H9 (cell line): ENCODE data around the gene DTWD1. TPM values are rescaled to one million over a fixed set of nuclear protein-coding genes. Genes with fewer than 3 reads are reported as not detected.

Experiments used
- DNase-seq: peaks from one replicate; pipeline ENCODE4 v3.0.0-alpha.2; 2017
- H2AFZ ChIP-seq: one replicate; pipeline ENCODE4 v1.6.1; 2013; ENCODE audit warnings: mild to moderate bottlenecking, low read length, control low read depth, moderate library complexity
- H2AK5ac ChIP-seq: 2 replicates; pipeline ENCODE4 v1.6.1; 2013; ENCODE audit warnings: low read length, control low read depth, mixed read lengths; ENCODE audit not compliant: insufficient read length
- H2BK120ac ChIP-seq: one replicate; pipeline ENCODE4 v1.6.1; 2013; ENCODE audit warnings: low read depth, mild to moderate bottlenecking, low read length, control low read depth, inconsistent platforms; ENCODE audit not compliant: poor library complexity, severe bottlenecking
- H2BK12ac ChIP-seq: 2 replicates; pipeline ENCODE4 v1.6.1; 2013; ENCODE audit warnings: low read length, control low read depth, mixed read lengths, low read depth; ENCODE audit not compliant: insufficient read length
- H2BK15ac ChIP-seq: 2 replicates; pipeline ENCODE4 v1.6.1; 2013; ENCODE audit warnings: low read depth, low read length, control low read depth
- H2BK20ac ChIP-seq: one replicate; pipeline ENCODE4 v1.6.1; 2013; ENCODE audit warnings: low read depth, mild to moderate bottlenecking, low read length, control low read depth, inconsistent platforms; ENCODE audit not compliant: poor library complexity, severe bottlenecking
- H2BK5ac ChIP-seq: 2 replicates; pipeline ENCODE4 v1.6.1; 2013; ENCODE audit warnings: low read length, control low read depth, mixed read lengths; ENCODE audit not compliant: insufficient read length
- H3K14ac ChIP-seq: 2 replicates; pipeline ENCODE4 v1.6.1; 2013; ENCODE audit warnings: low read length, control low read depth; ENCODE audit not compliant: insufficient read depth
- H3K18ac ChIP-seq: 2 replicates; pipeline ENCODE4 v1.6.1; 2013; ENCODE audit warnings: low read depth, mild to moderate bottlenecking, mixed read lengths, low read length, control low read depth; ENCODE audit not compliant: insufficient read length
- H3K23ac ChIP-seq: 2 replicates; pipeline ENCODE4 v1.6.1; 2013; ENCODE audit warnings: low read length, control low read depth, mixed read lengths, low read depth; ENCODE audit not compliant: insufficient read length
- H3K23me2 ChIP-seq: 2 replicates; pipeline ENCODE4 v1.6.1; 2013; ENCODE audit warnings: low read depth, mild to moderate bottlenecking, mixed read lengths, low read length, control low read depth; ENCODE audit not compliant: insufficient read length, poor library complexity, severe bottlenecking
- H3K27ac ChIP-seq: 2 replicates; pipeline ENCODE4 v1.5.1; 2013; ENCODE audit warnings: low read length, control low read depth, mixed read lengths, low read depth; ENCODE audit not compliant: insufficient read length
- H3K27me3 ChIP-seq: 2 replicates; pipeline ENCODE4 v1.6.1; 2013; ENCODE audit warnings: low read length, control low read depth, inconsistent platforms; ENCODE audit not compliant: insufficient read depth
- H3K4ac ChIP-seq: 2 replicates; pipeline ENCODE4 v1.6.1; 2013; ENCODE audit warnings: low read depth, mild to moderate bottlenecking, control low read depth, inconsistent platforms, low read length, moderate library complexity
- H3K4me1 ChIP-seq: 2 replicates; pipeline ENCODE4 v1.6.1; 2013; ENCODE audit warnings: low read length, control low read depth, inconsistent platforms; ENCODE audit not compliant: insufficient read depth
- H3K4me2 ChIP-seq: 2 replicates; pipeline ENCODE4 v1.6.1; 2013; ENCODE audit warnings: low read length, control low read depth, mixed read lengths; ENCODE audit not compliant: insufficient read length, insufficient read depth
- H3K56ac ChIP-seq: 2 replicates; pipeline ENCODE4 v1.6.1; 2013; ENCODE audit warnings: low read depth, mild to moderate bottlenecking, mixed read lengths, low read length, control low read depth; ENCODE audit not compliant: insufficient read length
- H3K79me1 ChIP-seq: 2 replicates; pipeline ENCODE4 v1.6.1; 2013; ENCODE audit warnings: low read depth, mild to moderate bottlenecking, moderate library complexity, low read length, control low read depth, inconsistent platforms; ENCODE audit not compliant: insufficient read depth, poor library complexity, severe bottlenecking
- H3K79me2 ChIP-seq: 2 replicates; pipeline ENCODE4 v1.6.1; 2013; ENCODE audit warnings: low read length, control low read depth, inconsistent platforms; ENCODE audit not compliant: insufficient read depth
- H3K9ac ChIP-seq: 2 replicates; pipeline ENCODE4 v1.6.1; 2013; ENCODE audit warnings: low read length, control low read depth, mixed read lengths; ENCODE audit not compliant: insufficient read length; ENCODE audit errors: extremely low read depth
- H3K9me3 ChIP-seq: one replicate; pipeline ENCODE4 v1.6.1; 2013; ENCODE audit warnings: low read depth, low read length, inconsistent platforms; ENCODE audit not compliant: control insufficient read depth
- H3T11ph ChIP-seq: one replicate; pipeline ENCODE4 v1.6.1; 2013; ENCODE audit warnings: mild to moderate bottlenecking, low read length, control low read depth, inconsistent platforms
- H4K20me1 ChIP-seq: one replicate; pipeline ENCODE4 v1.6.1; 2013; ENCODE audit not compliant: control insufficient read depth, insufficient read length, insufficient read depth
- H4K5ac ChIP-seq: 2 replicates; pipeline ENCODE4 v1.6.1; 2013; ENCODE audit warnings: low read depth, mild to moderate bottlenecking, mixed read lengths, low read length, control low read depth; ENCODE audit not compliant: insufficient read length
- H4K8ac ChIP-seq: replicated peaks from 2 replicates; pipeline ENCODE4 v1.6.1; 2013; ENCODE audit warnings: low read length, control low read depth, mixed read lengths, low read depth; ENCODE audit not compliant: insufficient read length
- H4K91ac ChIP-seq: 2 replicates; pipeline ENCODE4 v1.6.1; 2013; ENCODE audit warnings: low read depth, mild to moderate bottlenecking, moderate library complexity, mixed read lengths, low read length, control low read depth; ENCODE audit not compliant: insufficient read length
- H3K27ac Mint-ChIP-seq, 3 experiments: 2 replicates in 2 of 3; 3 replicates in 1 of 3; pipeline ENCODE4 v1.8.0; 2020 to 2021; ENCODE audit warnings: mixed read lengths in 3 of 3, mild to moderate bottlenecking in 1 of 3, moderate library complexity in 1 of 3
- H3K27me3 Mint-ChIP-seq: 2 replicates; pipeline ENCODE4 v1.8.0; 2021; ENCODE audit warnings: low read depth, mild to moderate bottlenecking, moderate library complexity, mixed read lengths
- H3K36me3 Mint-ChIP-seq, 3 experiments: 2 replicates in 2 of 3; 3 replicates in 1 of 3; pipeline ENCODE4 v1.8.0; 2020 to 2021; ENCODE audit warnings: low read depth in 3 of 3, mixed read lengths in 3 of 3; ENCODE audit not compliant: insufficient read depth in 1 of 3
- H3K4me1 Mint-ChIP-seq, 2 experiments: 2 replicates each; pipeline ENCODE4 v1.8.0; 2020; ENCODE audit warnings: mixed read lengths in 2 of 2
- H3K4me3 Mint-ChIP-seq, 2 experiments: 2 replicates in 1 of 2; 3 replicates in 1 of 2; pipeline ENCODE4 v1.8.0; 2020 to 2021; ENCODE audit warnings: mild to moderate bottlenecking in 2 of 2, mixed read lengths in 2 of 2, moderate library complexity in 1 of 2
- H3K9me3 Mint-ChIP-seq, 2 experiments: 2 replicates in 1 of 2; 3 replicates in 1 of 2; pipeline ENCODE4 v1.8.0; 2020; ENCODE audit warnings: mild to moderate bottlenecking in 2 of 2, mixed read lengths in 2 of 2, moderate library complexity in 1 of 2
- WGBS: extraction: QIAGEN DNeasy Blood & Tissue Kit; methylation state at CpG from one replicate; pipeline ENCODE4 v1.1.7; 2013; ENCODE audit warnings: missing lambda C conversion rate, low lambda C conversion rate, mixed read lengths; ENCODE audit not compliant: insufficient read length; ENCODE audit errors: extremely low coverage; 5-methylcytosine and 5-hydroxymethylcytosine counted together
- total RNA-seq: library from RNA; stranded (reverse); gene quantifications from 2 replicates; pipeline ENCODE4 v1.2.1, GENCODE V29; 2021
- TF ChIP-seq, protein P1 (sequence below): fragments of 200-600 bp; sonication (generic); conservative IDR thresholded peaks from 3 replicates; pipeline ENCODE4 v1.8.0; 2021; ENCODE audit warnings: antibody characterized with exemption, mild to moderate bottlenecking

Gene DTWD1
- total RNA-seq, 1 experiment from 2014 or later = 26.7 TPM

DNA sequence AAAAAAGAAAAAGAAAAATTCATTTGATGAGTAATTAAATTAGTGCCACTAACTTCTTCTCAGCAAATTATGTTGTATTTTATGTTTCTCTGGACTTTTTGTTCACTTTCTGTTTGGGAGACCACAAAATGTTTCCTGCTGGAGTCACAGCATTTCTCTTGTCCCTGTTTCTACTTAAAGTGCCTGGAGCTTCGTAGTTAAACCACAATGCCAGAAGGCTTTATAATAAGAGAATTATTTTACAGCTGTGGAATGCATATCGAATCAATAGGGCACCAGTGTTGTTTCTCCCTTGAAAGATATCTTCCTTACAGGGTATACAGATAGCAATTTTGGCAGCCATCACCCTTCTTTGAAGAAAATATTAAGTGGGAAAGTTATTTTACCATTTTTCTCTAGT, 3.2 kb downstream of the DTWD1 start:
- peaks cover 6% of the 10 kb centered on the region; the same call in 1 of the 2 replicates for H3K79me2 ChIP-seq
- H2BK12ac ChIP-seq = no peak overlapping the region
- H3K4me1 ChIP-seq = no peaks in the 10 kb centered on the region
- peaks cover 5% of the 10 kb centered on the region for H3K79me1 ChIP-seq
- Mint-ChIP-seq H3K36me3 (peaks cover 21 to 40% (median 37%) of the 10 kb centered on the region in 3 experiments), H3K9me3 (peaks cover 10 to 13% of the 10 kb centered on the region in 2 experiments; a peak in 3 of 5 replicates), H3K27ac (no peak overlapping the region), H3K4me1 (peaks cover 24 to 25% of the 10 kb centered on the region in 2 experiments), H3K4me3 (no peak overlapping the region), H3K27me3 (no peaks in the 10 kb centered on the region)
- TF ChIP-seq, protein P1, sequence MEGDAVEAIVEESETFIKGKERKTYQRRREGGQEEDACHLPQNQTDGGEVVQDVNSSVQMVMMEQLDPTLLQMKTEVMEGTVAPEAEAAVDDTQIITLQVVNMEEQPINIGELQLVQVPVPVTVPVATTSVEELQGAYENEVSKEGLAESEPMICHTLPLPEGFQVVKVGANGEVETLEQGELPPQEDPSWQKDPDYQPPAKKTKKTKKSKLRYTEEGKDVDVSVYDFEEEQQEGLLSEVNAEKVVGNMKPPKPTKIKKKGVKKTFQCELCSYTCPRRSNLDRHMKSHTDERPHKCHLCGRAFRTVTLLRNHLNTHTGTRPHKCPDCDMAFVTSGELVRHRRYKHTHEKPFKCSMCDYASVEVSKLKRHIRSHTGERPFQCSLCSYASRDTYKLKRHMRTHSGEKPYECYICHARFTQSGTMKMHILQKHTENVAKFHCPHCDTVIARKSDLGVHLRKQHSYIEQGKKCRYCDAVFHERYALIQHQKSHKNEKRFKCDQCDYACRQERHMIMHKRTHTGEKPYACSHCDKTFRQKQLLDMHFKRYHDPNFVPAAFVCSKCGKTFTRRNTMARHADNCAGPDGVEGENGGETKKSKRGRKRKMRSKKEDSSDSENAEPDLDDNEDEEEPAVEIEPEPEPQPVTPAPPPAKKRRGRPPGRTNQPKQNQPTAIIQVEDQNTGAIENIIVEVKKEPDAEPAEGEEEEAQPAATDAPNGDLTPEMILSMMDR = no peak
- no peak overlapping the region for H3K9ac ChIP-seq
- peaks cover 4% of the 10 kb centered on the region for H3K23me2 ChIP-seq
- H3K14ac ChIP-seq = no peak overlapping the region
- DNase-seq = no peak
- H2BK20ac ChIP-seq = no peak overlapping the region
- H3K4ac ChIP-seq = no peak overlapping the region
- no peak overlapping the region for H2AFZ ChIP-seq
- H3K18ac ChIP-seq = no peak overlapping the region
- no peak overlapping the region for H2BK120ac ChIP-seq
- H2BK5ac ChIP-seq = no peak overlapping the region
- no peak overlapping the region for H3K27ac ChIP-seq
- peaks cover 4% of the 10 kb centered on the region for H3K9me3 ChIP-seq
- H4K91ac ChIP-seq = no peak overlapping the region
- no peak overlapping the region for H4K8ac ChIP-seq
- no peak overlapping the region for H3T11ph ChIP-seq
- H3K23ac ChIP-seq = no peak overlapping the region
- no peak overlapping the region for H3K56ac ChIP-seq
- no peak overlapping the region for H2AK5ac ChIP-seq
- no peak overlapping the region for H4K5ac ChIP-seq
- WGBS = no CpG with 5 or more reads among the region's 2 CpGs
- no peaks in the 10 kb centered on the region for H4K20me1 ChIP-seq
- H3K4me2 ChIP-seq = no peak overlapping the region
- no peaks in the 10 kb centered on the region for H3K27me3 ChIP-seq
- H2BK15ac ChIP-seq = no peak overlapping the region
